Dedifferentiated amniotic fluid mesenchymal stem cell (primary cell): ENCODE measurements around the gene UBL4A.
"Not testable (repeated sequence)": the region's sequence is repeated elsewhere in the genome, so short reads cannot be mapped to it uniquely, and the experiment has no call there.

Experiments
- DNase-seq: peaks from one replicate; pipeline ENCODE4 v3.0.0-alpha.2; 2016; ENCODE audit errors: extremely low spot score

Gene UBL4A

GRCh38 chrX:154508384-154508745 is 21.9 kb upstream of the UBL4A start:
- DNase-seq: no peak

- no peak for DNase-seq
Measured at GRCh38 chrX:154507673-154508383, 21.4 kb upstream of the UBL4A start.

GRCh38 chrX:154506483-154507332 is 20.3 kb upstream of the UBL4A start:
- no peak for DNase-seq

GRCh38 chrX:154505734-154506133 is 19.3 kb upstream of the UBL4A start:
- no peak for DNase-seq

GRCh38 chrX:154502989-154503388 is 16.6 kb upstream of the UBL4A start:
- no peak for DNase-seq

GRCh38 chrX:154502098-154502497 is 15.7 kb upstream of the UBL4A start:
- no peak for DNase-seq

GRCh38 chrX:154501423-154501822 is 15.0 kb upstream of the UBL4A start:
- not testable (repeated sequence) for DNase-seq

- DNase-seq: not testable (repeated sequence)
Measured at GRCh38 chrX:154496591-154497137, 10.2 kb upstream of the UBL4A start.

- no peak for DNase-seq
Measured at GRCh38 chrX:154495472-154495922, 9.1 kb upstream of the UBL4A start.

GRCh38 chrX:154494715-154495114 is 8.3 kb upstream of the UBL4A start:
- DNase-seq: no peak

GRCh38 chrX:154490414-154491083 is 4.1 kb upstream of the UBL4A start, which contains the start of gene SLC10A3:
SLC10A3 (minus strand) TSS chrX:154490629; CDS start chrX:154488940, 1,689 bp downstream.
- DNase-seq: peak; percentile 84

GRCh38 chrX:154490021-154490413 is 3.6 kb upstream of the UBL4A start:
- no peak for DNase-seq

- no peak for DNase-seq
Measured at GRCh38 chrX:154489182-154489581, 2.8 kb upstream of the UBL4A start.

- no peak for DNase-seq
Measured at GRCh38 chrX:154488336-154489075, 2.1 kb upstream of the UBL4A start.

- no peak for DNase-seq
Measured at GRCh38 chrX:154487518-154488290, 1.3 kb upstream of the UBL4A start.

GRCh38 chrX:154486052-154486395 is 391 bp downstream of the UBL4A start:
- no peak for DNase-seq

GRCh38 chrX:154485150-154486051 is 1.0 kb downstream of the UBL4A start:
- no peak for DNase-seq

- DNase-seq: no peak
Measured at GRCh38 chrX:154484255-154485149, 1.9 kb downstream of the UBL4A start.

- no peak for DNase-seq
Measured at GRCh38 chrX:154483325-154483724, 3.1 kb downstream of the UBL4A start.
